Measurements from ENCODE around the gene PPP1R12B. TPM values are rescaled to one million over a fixed set of nuclear protein-coding genes. Genes with fewer than 3 reads are reported as not detected.
A peak's percentile ranks its signal among the peaks of the same experiment; 100 is the strongest.
"Not testable (repeated sequence)": the region's sequence is repeated elsewhere in the genome, so short reads cannot be mapped to it uniquely, and the experiment has no call there.

The PPP1R12B gene
- polyA plus RNA-seq, 3 donors = 2.8 to 9.8 (median 8.1) TPM

- 52 to 77% (median 52%) methylated on average over 1 of the region's 1 CpG for WGBS, 3 donors
- no peak overlapping the region for H3K27ac ChIP-seq (ENCODE audit: low read depth, low read length)
Observed at GRCh38 chr1:202580619-202581018, 232.1 kb downstream of the PPP1R12B start.

GRCh38 chr1:202582350-202582749 lies 233.9 kb downstream of the PPP1R12B start:
- WGBS, 3 donors = 89 to 91% (median 90%) methylated on average over 5 of the region's 5 CpGs
- not testable (repeated sequence) for H3K27ac ChIP-seq (ENCODE audit: low read depth, low read length)

- H3K27ac ChIP-seq (ENCODE audit: low read depth, low read length) = no peak overlapping the region
- 93 to 96% (median 95%) methylated on average over 8 of the region's 8 CpGs for WGBS, 3 donors
Observed at GRCh38 chr1:202584707-202585589, 236.4 kb downstream of the PPP1R12B start.

GRCh38 chr1:202585590-202585933 lies 237.1 kb downstream of the PPP1R12B start:
- no peak overlapping the region for H3K27ac ChIP-seq (ENCODE audit: low read depth, low read length)

GRCh38 chr1:202586018-202586821 lies 237.7 kb downstream of the PPP1R12B start:
- H3K27ac ChIP-seq (ENCODE audit: low read depth, low read length) = no peak overlapping the region
- 37 to 59% (median 39%) methylated on average over 4 of the region's 4 CpGs for WGBS, 3 donors

- peak overlapping the region; percentile 3 for H3K27ac ChIP-seq (ENCODE audit: low read depth, low read length)
- 55 to 84% (median 73%) methylated on average over 1 of the region's 1 CpG for WGBS, 3 donors
Observed at GRCh38 chr1:202586871-202587270, 238.4 kb downstream of the PPP1R12B start.

- 2 to 100% (median 100%) methylated on average over 1 of the region's 1 CpG for WGBS, 3 donors
Observed at GRCh38 chr1:202587859-202588485, 239.5 kb downstream of the PPP1R12B start.

GRCh38 chr1:202588503-202589189 lies 240.1 kb downstream of the PPP1R12B start:
- WGBS, 3 donors = 78 to 87% (median 81%) methylated on average over 4 of the region's 4 CpGs
- H3K27ac ChIP-seq (ENCODE audit: low read depth, low read length) = no peak overlapping the region

More at GRCh38 chr1:202587859-202588485, 239.5 kb downstream of the PPP1R12B start:
- H3K27ac ChIP-seq (ENCODE audit: low read depth, low read length) = no peak overlapping the region

GRCh38 chr1:202589190-202589930 lies 240.9 kb downstream of the PPP1R12B start:
- 41 to 74% (median 55%) methylated on average over 8 of the region's 8 CpGs for WGBS, 3 donors
- no peak overlapping the region for H3K27ac ChIP-seq (ENCODE audit: low read depth, low read length)

- WGBS, 3 donors = 94 to 96% (median 95%) methylated on average over 4 of the region's 4 CpGs
- H3K27ac ChIP-seq (ENCODE audit: low read depth, low read length) = no peak overlapping the region
Observed at GRCh38 chr1:202590126-202590525, 241.6 kb downstream of the PPP1R12B start.

- 78 to 86% (median 82%) methylated on average over 5 of the region's 5 CpGs for WGBS, 3 donors
- H3K27ac ChIP-seq (ENCODE audit: low read depth, low read length) = no peak overlapping the region
Observed at GRCh38 chr1:202590975-202591411, 242.5 kb downstream of the PPP1R12B start.

GRCh38 chr1:202591515-202591914 lies 243.0 kb downstream of the PPP1R12B start:
- 93 to 95% (median 95%) methylated on average over 7 of the region's 7 CpGs for WGBS, 3 donors
- no peak overlapping the region for H3K27ac ChIP-seq (ENCODE audit: low read depth, low read length)

GRCh38 chr1:202592146-202592545 lies 243.6 kb downstream of the PPP1R12B start:
- no peak overlapping the region for H3K27ac ChIP-seq (ENCODE audit: low read depth, low read length)
- 78 to 85% (median 81%) methylated on average over 7 of the region's 7 CpGs for WGBS, 3 donors

- H3K27ac ChIP-seq (ENCODE audit: low read depth, low read length) = no peak overlapping the region
- WGBS, 3 donors = 80 to 87% (median 85%) methylated on average over 4 of the region's 4 CpGs
Observed at GRCh38 chr1:202593845-202594244, 245.3 kb downstream of the PPP1R12B start.

GRCh38 chr1:202596638-202597037 lies 248.1 kb downstream of the PPP1R12B start:
- WGBS, 3 donors = 88 to 98% (median 88%) methylated on average over 13 of the region's 13 CpGs
- H3K27ac ChIP-seq (ENCODE audit: low read depth, low read length) = no peak overlapping the region

- no peak overlapping the region for H3K27ac ChIP-seq (ENCODE audit: low read depth, low read length)
- WGBS, 3 donors = 94 to 97% (median 97%) methylated on average over 3 of the region's 3 CpGs
Observed at GRCh38 chr1:202597090-202597761, 248.7 kb downstream of the PPP1R12B start.

Data from adipose tissue (tissue), 3 donors.